Right atrium auricular region (tissue), 2 donors: ENCODE measurements around the gene CACNA2D3. TPM values are rescaled to one million over a fixed set of nuclear protein-coding genes. Genes with fewer than 3 reads are reported as not detected.

Experiments
- DNase-seq: peaks from one replicate; pipeline ENCODE4 v3.0.0-alpha.2; 2019; ENCODE audit warnings: low spot score
- H3K27ac ChIP-seq, 2 donors: fragments of 200-600 bp; sonication (generic); 1 replicate in 1 of 2; 2 replicates in 1 of 2; pipeline ENCODE4 v1.5.1; 2016 to 2019
- H3K27me3 ChIP-seq, 2 donors: fragments of 200-600 bp; sonication (generic); one replicate each; pipeline versions ENCODE4 v1.5.1 to v1.6.0; 2017 to 2019
- H3K36me3 ChIP-seq: fragments of 200-600 bp; sonication (generic); one replicate; pipeline ENCODE4 v1.5.1; 2016
- H3K4me1 ChIP-seq, 2 donors: fragments of 200-600 bp; sonication (generic); one replicate each; pipeline versions ENCODE4 v1.5.1 to v1.6.0; 2017 to 2019
- H3K4me3 ChIP-seq, 2 donors: fragments of 200-600 bp; sonication (generic); 1 replicate in 1 of 2; 2 replicates in 1 of 2; pipeline ENCODE4 v1.5.1; 2017 to 2019; ENCODE audit warnings: mild to moderate bottlenecking in 1 of 2, moderate library complexity in 1 of 2
- H3K9me3 ChIP-seq, 2 donors: fragments of 200-600 bp; sonication (generic); one replicate each; pipeline ENCODE4 v1.5.1; 2019
- total RNA-seq, 2 donors: library from RNA; depleted of rRNA; stranded (reverse); fragments of >200 nt; gene quantifications; one replicate each; pipeline ENCODE4 v1.1.0, GENCODE V29; 2016
- TF ChIP-seq, protein P1 (sequence below), 2 donors: fragments of 200-600 bp; sonication (generic); IDR thresholded peaks; one replicate each; pipeline ENCODE4 v1.5.1; 2019; ENCODE audit warnings: antibody characterized with exemption in 2 of 2

CACNA2D3 gene
- total RNA-seq, 2 donors from 2014 or later: 10.9 to 17.2 TPM

DNA sequence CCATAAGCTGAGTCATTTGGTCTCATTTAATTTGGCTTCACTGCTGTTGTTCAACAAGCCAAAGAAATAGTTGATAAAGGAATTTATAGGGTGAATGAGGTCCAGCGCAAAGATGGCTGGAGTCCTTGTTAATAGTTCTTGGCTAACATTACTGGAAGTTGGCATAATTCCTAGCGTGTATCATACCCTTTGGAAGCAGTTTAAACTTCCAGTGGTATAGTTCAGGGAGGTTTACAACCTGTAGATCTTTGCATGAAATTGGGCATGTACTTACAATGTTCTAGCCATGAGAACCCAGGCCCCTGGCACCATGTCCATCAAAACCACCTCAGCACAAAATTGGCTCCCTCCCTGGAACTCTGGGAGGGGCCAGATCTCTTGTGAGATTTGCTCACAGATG lies 424.7 kb downstream of the CACNA2D3 start:
- Histone ChIP-seq H3K27ac (no peak overlapping the region), H3K36me3 (no peaks in the 10 kb centered on the region), H3K27me3 (no peaks in the 10 kb centered on the region), H3K9me3 (no peaks in the 10 kb centered on the region), H3K4me1 (no peaks in the 10 kb centered on the region), H3K4me3 (no peak overlapping the region)
- TF ChIP-seq, protein P1, sequence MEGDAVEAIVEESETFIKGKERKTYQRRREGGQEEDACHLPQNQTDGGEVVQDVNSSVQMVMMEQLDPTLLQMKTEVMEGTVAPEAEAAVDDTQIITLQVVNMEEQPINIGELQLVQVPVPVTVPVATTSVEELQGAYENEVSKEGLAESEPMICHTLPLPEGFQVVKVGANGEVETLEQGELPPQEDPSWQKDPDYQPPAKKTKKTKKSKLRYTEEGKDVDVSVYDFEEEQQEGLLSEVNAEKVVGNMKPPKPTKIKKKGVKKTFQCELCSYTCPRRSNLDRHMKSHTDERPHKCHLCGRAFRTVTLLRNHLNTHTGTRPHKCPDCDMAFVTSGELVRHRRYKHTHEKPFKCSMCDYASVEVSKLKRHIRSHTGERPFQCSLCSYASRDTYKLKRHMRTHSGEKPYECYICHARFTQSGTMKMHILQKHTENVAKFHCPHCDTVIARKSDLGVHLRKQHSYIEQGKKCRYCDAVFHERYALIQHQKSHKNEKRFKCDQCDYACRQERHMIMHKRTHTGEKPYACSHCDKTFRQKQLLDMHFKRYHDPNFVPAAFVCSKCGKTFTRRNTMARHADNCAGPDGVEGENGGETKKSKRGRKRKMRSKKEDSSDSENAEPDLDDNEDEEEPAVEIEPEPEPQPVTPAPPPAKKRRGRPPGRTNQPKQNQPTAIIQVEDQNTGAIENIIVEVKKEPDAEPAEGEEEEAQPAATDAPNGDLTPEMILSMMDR (IDR thresholded peaks at IDR 0.05): no peak
- no peak for DNase-seq

DNA sequence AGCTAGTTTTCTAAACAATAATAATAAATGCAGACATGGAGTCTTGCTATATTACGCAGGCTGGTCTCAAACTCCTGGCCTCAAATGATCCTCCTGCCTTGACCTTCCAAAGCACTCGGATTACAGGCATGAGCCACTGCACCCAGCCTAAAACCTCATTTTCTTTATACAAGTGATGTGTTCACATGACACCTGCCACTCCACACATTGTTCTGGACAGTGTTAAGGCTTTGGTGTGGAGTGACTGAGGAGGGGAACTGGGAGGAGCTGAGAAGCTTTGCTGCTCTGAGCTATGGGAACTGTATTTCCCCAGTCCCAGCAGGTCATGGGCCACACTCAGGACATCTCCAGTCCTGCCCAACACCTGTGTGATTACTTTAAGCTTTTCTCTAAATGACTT lies 425.5 kb downstream of the CACNA2D3 start:
- TF ChIP-seq, protein P1 (IDR thresholded peaks at IDR 0.05): no peak
- no peaks in the 10 kb centered on the region for H3K9me3 ChIP-seq
- H3K4me3 ChIP-seq: no peak overlapping the region
- no peaks in the 10 kb centered on the region for H3K36me3 ChIP-seq
- H3K27ac ChIP-seq: no peak overlapping the region
- H3K27me3 ChIP-seq: no peaks in the 10 kb centered on the region
- DNase-seq: no peak
- H3K4me1 ChIP-seq: no peaks in the 10 kb centered on the region

DNA sequence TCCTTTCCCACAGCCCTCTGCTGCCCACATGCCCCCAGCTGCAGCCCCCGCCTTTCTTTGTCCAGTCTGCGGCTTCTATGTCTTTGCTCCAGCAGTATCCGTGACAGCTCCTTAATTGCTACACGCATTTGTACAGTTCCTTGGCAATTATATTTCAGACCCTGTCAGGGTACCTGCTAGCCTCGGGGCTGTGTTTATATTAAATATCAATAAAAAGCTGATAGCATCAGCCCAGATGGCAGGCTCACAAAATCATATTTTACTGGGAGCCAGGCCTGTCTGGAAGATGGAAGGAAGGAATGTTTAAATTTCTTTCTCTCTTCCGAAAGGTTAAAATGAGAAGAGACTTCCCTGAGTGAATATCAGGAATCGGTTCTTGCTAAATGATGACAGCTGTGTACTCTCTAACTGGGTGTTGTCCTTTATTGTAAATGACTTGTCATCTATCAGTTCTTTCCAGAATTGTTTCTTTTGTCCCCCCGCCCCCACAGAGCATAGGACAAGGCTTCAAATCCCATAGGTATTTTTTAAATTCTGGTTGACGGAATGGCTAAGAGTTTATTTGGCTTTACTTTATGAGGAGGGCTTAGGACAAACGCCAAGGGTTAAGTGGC lies 427.4 kb downstream of the CACNA2D3 start:
- DNase-seq: no peak

DNA sequence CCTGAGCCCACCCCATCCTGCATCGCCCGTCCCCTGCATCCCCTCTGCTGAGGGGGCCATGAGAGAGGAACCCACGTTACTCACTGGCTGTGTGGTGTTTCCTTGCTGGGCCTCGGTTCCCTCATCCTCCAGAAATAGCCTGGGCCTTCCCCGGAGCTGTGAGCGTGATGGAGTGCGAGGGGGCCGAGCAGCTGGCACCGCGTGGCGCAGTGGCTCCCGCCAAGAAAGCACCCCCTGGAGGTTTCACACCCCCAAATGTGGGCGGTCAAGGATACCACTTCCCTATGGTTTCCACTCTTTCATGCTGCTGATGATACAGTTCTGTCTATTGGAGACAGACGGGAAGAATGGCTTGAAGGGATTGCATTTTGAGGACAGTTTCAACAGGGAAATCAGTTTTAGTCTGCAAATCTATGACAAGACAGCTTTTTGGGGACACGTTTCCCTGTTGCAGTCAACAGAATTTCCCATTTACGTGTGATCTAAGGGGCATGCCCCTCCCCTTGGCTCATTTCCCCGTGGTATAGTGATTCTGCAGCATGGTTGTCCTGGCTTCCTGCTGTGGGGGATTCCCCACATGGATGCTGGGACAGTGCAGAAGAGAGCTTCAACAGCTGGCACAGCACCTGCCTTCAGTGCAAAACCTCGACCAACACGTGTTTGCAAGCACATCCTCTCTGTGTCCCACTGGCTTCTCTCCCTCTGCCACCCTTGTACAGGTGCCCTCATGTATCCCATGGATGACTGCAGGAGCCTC lies 428.0 kb downstream of the CACNA2D3 start:
- Histone ChIP-seq H3K36me3 (no peaks in the 10 kb centered on the region), H3K27ac (no peak overlapping the region), H3K4me1 (no peaks in the 10 kb centered on the region), H3K9me3 (no peaks in the 10 kb centered on the region), H3K27me3 (no peaks in the 10 kb centered on the region), H3K4me3 (no peak overlapping the region)
- TF ChIP-seq, protein P1 (IDR thresholded peaks at IDR 0.05): no peak
- DNase-seq: no peak

More for the DNA sequence above, 427.4 kb downstream of the CACNA2D3 start:
- Histone ChIP-seq H3K27ac (no peak overlapping the region), H3K27me3 (no peaks in the 10 kb centered on the region), H3K9me3 (no peaks in the 10 kb centered on the region), H3K36me3 (no peaks in the 10 kb centered on the region), H3K4me1 (no peaks in the 10 kb centered on the region), H3K4me3 (no peak overlapping the region)
- TF ChIP-seq, protein P1 (IDR thresholded peaks at IDR 0.05): no peak

DNA sequence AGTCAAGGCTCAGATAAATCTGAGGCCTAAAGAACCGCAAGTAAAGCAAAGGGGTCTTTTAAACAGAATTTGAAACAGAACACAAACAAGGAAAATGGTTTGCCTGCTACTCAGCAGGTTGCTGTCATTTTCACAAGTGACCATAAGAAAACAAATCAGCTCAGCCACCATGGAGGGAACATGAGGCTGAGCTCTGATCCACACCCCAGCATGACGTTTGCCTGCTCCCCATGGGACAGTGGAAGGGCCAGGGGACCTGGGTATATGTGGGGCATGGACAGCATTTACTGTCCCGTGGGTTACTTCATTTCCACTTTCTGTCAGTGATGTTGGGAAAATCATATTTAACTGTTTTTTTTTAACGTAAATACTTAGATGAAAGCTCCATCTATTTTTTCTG lies 434.3 kb downstream of the CACNA2D3 start:
- no peaks in the 10 kb centered on the region for H3K4me1 ChIP-seq
- H3K36me3 ChIP-seq: no peaks in the 10 kb centered on the region
- TF ChIP-seq, protein P1 (IDR thresholded peaks at IDR 0.05): no peak
- no peak for DNase-seq
- no peaks in the 10 kb centered on the region for H3K9me3 ChIP-seq
- H3K27me3 ChIP-seq: no peaks in the 10 kb centered on the region
- H3K27ac ChIP-seq: no peak overlapping the region
- H3K4me3 ChIP-seq: no peak overlapping the region
